CD4-positive, alpha-beta T cell treated with Interleukin-1 beta for 1 hour (primary cell): ENCODE data around the gene HMGA1.
"Not testable (repeated sequence)": the region's sequence is repeated elsewhere in the genome, so short reads cannot be mapped to it uniquely, and the experiment has no call there.

Experiments
- DNase-seq, 2 donors: peaks; one replicate each; pipeline ENCODE4 v3.0.0-alpha.2; 2020 to 2022

Gene HMGA1

GRCh38 chr6:34241351-34242215 lies 4.9 kb downstream of the HMGA1 start:
- DNase-seq, result no peak

- no peak for DNase-seq
Observed at GRCh38 chr6:34242252-34243130, 5.8 kb downstream of the HMGA1 start.

- DNase-seq, result no peak
Observed at GRCh38 chr6:34243131-34243771, 6.6 kb downstream of the HMGA1 start.

GRCh38 chr6:34243901-34244884 lies 7.5 kb downstream of the HMGA1 start:
- DNase-seq, result peak in 1 of 2 donors; percentile 64

- not testable (repeated sequence) for DNase-seq
Observed at GRCh38 chr6:34245032-34245760, 8.5 kb downstream of the HMGA1 start.

GRCh38 chr6:34245761-34246140 lies 9.1 kb downstream of the HMGA1 start:
- not testable (repeated sequence) for DNase-seq

GRCh38 chr6:34246249-34246562 lies 9.5 kb downstream of the HMGA1 start:
- DNase-seq, result no peak

- DNase-seq, result peak; percentile 58 to 63
Observed at GRCh38 chr6:34246563-34247391, 10.1 kb downstream of the HMGA1 start.

- DNase-seq, result no peak
Observed at GRCh38 chr6:34247481-34248197, 11.0 kb downstream of the HMGA1 start.

- DNase-seq, result peak; percentile 57 to 71
Observed at GRCh38 chr6:34248198-34248726, 11.6 kb downstream of the HMGA1 start.

- peak; percentile 96 to 98 for DNase-seq
Observed at GRCh38 chr6:34248727-34249468, 12.2 kb downstream of the HMGA1 start, which contains the start of gene SMIM29. Gene SMIM29 (minus strand): TSS chr6:34249006. CDS start chr6:34247791, 1,215 bp downstream.

GRCh38 chr6:34249469-34250261 lies 13.0 kb downstream of the HMGA1 start:
- DNase-seq, result no peak

- not testable (repeated sequence) for DNase-seq
Observed at GRCh38 chr6:34252395-34252794, 15.7 kb downstream of the HMGA1 start.

GRCh38 chr6:34259529-34260069 lies 22.9 kb downstream of the HMGA1 start:
- DNase-seq, result no peak

- no peak for DNase-seq
Observed at GRCh38 chr6:34260576-34261267, 24.0 kb downstream of the HMGA1 start.

- not testable (repeated sequence) for DNase-seq
Observed at GRCh38 chr6:34263484-34263883, 26.8 kb downstream of the HMGA1 start.

- DNase-seq, result no peak
Observed at GRCh38 chr6:34267746-34268145, 31.1 kb downstream of the HMGA1 start.
